Measurements from ENCODE around the gene INSR.
"Not testable (repeated sequence)": the region's sequence is repeated elsewhere in the genome, so short reads cannot be mapped to it uniquely, and the experiment has no call there.

The INSR gene

GRCh38 chr19:7257148-7258040 is 36.8 kb downstream of the INSR start:
- DNase-seq = no peak

GRCh38 chr19:7255631-7256030 is 38.6 kb downstream of the INSR start:
- DNase-seq = no peak

DNA sequence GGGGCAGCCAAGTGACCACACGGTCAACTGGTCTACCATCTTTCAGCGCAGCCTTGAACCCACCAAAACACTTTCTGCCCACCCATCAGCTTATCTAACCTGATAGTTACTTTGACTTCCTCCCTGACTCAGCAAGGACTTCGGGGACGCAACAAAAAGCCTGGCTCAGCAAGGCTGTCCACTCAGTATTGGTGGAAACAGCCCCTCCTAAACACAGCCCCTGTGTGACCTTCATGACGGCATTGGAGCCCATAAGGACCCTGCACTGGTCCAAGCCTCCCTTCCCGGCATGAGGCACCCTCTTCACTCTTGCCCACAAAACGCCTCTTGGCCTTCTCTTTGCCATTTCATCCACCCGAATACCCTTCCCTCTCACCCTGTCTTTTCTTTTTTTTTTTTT is 39.1 kb downstream of the INSR start:
- no peak for DNase-seq

DNA sequence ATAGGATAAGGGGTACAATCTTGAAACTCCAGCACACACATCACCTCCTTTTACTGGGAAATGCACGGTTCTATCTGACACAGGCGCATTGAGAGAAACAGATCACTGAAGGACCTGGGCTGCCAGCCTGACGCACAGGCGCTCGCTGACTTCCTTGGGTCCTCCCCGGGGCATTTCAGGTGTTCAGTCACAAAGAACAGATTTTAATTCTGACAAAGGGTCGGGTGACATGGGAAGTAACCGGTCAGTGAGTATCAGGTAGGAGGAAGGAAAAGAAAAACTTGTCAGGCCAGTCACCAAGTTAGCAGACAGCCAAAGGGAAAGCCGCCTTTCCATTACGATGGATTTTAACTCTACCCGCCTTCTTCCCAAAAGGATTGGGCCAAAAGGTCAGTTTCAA is 39.6 kb downstream of the INSR start:
- no peak for DNase-seq

DNA sequence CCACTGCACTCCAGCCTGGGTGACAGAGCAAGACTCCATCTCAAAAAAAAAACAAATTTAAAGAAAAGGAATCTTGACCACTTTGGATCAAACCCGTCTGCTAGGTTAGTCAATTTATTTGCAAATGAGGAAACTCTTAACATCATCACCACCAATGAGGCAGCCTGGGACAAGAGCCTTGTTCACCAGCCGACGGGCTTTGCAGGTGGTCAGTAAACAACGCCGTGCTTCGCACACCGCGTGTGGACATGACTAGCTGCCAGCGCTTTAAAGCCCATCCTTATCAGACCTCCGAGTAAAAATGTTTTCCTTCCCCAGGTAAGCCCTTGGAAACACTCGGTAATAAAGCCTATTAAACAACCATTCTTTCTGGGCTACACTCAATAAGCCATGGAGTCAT is 41.9 kb downstream of the INSR start:
- no peak for DNase-seq

GRCh38 chr19:7251494-7251893 is 42.7 kb downstream of the INSR start:
- DNase-seq = no peak

DNA sequence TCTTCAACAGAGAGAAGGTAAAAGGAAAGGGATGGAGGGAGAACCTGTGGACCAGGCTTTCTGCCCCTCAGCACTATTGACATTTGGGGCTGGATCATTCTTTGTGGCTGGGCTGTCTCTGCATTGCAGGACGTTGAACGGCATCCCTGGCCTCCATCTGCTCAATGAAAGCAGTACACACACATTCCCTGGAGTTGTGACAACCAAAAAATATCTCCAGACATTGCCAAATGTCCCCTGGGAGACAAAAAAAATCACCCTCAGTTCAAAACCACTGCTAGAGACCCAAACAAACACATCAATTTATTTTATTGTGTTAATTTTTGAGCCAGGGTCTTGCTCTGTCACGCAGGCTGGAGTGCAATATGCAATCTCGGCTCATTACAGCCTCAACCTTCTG is 43.3 kb downstream of the INSR start:
- DNase-seq = no peak

- no peak for DNase-seq
Measured at GRCh38 chr19:7250057-7250596, 44.1 kb downstream of the INSR start.

DNA sequence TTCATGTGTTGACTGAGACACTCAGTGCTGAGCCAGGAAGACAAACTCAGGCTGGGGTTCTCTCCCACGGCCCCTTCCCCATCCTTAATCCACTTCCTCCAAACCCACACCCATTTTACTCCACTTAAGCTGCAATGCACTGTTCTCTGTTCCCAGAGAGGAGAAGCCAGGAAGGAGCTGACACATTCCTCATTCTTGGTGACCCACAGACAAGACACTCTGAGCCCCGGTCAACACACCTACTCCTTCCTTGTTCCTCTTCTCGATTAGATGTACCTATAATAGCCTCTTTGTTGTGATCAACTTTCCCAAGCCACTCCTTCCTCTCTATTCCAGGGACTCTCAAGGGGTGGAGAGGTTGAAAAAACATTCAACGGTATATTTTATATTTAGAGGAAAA is 47.1 kb downstream of the INSR start:
- no peak for DNase-seq

DNA sequence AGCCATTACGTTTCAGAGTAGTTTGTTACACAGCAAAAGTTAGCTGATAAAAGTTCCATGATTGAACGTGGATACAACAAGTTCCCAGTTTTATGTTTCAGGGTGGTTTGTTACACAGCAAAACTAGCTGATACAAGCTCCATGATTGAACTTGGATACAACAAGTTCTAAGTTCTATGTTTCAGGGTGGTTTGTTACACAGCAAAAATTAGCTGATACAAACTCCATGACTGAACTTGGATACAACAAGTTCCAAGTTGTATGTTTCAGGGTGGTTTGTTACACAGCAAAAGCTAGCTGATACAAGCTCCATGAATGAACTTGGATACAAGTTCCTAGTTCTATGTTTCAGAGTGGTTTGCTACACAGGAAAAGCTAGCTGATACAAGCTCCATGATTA is 47.6 kb downstream of the INSR start:
- no peak for DNase-seq

- DNase-seq = no peak
Measured at GRCh38 chr19:7242601-7243258, 51.5 kb downstream of the INSR start.

DNA sequence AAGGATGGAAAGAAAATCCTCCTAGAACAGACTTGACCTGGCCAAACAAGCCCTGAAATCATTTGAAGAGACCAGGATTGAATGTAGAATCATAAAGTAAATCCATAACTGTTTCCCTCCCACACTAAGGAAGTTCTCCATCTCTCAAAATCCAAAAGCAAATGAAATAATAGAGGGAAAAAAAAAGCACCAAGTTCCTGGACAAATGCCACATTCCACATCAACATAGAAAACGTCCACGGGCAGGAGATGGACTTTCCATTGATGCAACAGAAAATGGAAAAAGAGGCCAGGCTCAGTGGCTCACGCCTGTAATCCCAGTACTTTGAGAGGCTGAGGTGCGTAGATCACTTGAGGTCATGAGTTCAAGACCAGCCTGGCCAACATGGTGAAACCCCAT is 56.2 kb downstream of the INSR start:
- DNase-seq = no peak

DNA sequence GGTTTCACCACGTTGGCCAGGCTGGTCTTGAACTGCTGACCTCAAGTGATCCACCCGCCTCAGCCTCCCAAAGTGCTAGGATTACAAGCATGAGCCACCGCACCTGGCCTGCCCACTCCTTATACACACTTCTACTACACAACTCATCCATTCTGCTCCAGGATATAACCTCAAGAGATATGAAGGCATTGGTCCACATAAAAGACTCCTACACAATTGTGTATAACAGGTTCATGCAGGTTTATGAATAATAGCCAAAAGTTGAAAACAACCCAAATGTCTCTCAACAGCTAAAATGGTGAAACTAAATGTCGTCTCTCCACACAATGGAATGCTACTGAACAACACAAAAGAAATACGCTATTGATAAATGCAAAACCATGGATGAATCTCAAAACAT is 58.1 kb downstream of the INSR start:
- no peak for DNase-seq

- DNase-seq = no peak
Measured at GRCh38 chr19:7230826-7231225, 63.4 kb downstream of the INSR start.

DNA sequence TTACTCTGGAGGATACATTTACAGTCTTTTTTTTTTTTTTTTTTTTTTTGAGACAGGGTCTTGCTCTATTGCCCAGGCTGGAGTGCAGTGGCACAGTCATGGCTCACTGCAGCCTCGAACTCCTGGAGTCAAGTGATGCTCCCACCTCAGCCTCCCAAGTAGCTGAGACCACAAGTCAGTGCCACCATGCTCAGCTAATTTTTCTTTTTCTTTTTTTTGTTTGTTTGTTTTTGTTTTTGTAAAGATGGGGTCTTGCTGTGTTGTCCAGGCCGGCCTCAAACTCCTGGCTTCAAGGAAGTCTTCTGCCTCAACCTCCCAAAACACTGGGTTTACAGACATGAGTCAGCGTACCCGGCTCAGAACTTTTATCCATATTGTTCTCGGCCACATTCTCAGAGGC is 64.5 kb downstream of the INSR start:
- no peak for DNase-seq

DNA sequence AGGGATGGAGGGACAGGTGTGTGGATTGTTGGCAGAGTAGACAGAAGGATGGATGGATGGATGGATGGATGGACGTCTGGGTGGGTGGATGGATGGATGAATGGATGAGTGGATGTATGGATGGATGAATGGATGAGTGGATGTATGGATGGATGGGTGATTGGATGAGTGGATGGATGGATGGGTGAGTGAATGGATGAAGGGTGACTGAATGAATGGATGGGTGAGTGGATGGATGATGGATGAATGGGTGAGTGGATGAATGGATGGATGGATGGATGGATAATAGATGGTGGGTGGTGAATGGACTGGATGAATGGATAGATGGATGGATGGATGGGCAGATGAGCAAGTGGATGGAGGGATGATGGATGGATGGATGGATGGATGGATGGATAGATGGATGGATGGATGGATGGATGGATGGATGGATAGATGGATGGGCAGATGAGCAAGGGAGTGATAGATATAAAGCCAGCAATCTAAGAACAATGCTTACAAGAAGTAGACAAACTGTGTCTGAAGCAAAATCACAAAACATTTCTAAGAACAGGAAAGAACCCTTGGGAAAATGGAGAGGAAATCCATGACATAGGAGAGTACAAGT is 65.2 kb downstream of the INSR start:
- no peak for DNase-seq

DNA sequence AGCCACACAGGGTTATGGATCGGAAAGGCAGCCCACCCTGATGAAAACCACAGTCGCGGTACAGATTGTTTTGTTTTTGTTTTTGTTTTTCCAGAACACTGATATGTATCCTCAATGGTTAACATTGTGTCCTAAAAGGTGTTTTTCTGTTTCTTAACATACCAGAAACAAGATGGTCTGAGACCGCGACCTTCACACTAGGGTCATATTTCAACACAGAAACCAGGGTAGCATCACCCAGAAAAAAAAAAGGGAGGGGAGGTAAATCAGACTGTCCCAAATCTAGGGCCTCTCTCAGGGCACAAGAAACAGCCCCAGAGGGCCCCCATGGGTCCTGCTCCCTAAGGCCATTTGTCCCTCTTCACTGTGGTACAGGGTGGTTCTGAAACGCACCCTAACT is 66.5 kb downstream of the INSR start:
- DNase-seq = no peak

DNA sequence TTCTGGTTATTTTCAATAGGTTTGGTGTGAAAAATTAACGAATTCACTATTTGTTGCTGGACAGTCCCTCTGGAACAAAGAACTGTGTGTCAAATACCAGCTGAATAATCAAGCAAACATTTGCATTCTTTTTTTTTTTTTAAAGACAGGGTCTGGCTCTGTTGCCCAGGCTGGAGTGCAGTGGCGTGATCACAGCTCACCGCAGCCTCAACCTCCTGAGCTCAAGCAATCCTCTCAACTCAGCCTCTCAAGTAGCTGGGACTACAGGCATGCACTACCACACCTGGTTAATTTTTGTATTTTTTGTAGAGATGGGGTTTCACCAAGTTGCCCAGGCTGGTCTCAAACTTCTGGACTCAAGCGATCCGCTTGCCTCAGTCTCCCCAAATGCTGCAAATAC is 67.1 kb downstream of the INSR start:
- DNase-seq = not testable (repeated sequence)

DNA sequence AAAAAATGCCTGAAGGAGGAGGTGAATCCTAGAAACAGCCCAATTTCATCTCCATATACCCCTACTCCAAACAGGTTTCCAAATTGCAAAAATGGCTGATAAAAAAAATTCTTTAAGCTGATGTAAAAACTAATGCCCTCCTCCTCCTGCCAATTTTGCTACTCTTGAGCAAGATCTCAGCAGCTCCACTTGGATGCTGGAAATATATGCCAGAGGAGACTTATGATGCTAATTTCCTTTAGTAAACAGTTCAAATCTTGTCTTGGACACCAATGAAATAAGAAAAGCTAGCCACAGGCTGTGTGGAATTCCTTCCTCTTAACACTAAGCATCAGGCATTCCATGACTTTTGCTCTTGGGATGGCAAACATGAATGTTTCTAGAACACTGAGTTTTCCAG is 67.5 kb downstream of the INSR start:
- no peak for DNase-seq

DNA sequence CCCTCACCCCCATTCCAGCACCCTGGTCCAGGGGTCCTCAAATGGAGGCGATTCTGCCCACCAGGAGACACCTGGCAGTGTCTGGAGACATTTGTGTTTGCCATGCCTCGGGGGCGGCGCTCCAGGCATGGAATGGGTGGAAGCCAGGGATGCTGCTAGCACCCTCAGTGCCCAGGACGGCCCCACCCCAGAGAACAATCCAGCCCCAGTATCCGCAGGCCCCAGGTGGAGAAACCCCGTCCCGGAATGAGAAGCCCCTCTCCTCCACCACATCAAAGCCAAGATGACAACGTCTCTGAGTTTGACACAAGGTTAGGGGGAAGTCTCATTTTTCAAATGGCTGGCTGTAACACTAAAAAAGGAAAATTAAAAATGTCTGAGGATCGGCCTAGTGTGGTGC is 68.5 kb downstream of the INSR start:
- no peak for DNase-seq

DNA sequence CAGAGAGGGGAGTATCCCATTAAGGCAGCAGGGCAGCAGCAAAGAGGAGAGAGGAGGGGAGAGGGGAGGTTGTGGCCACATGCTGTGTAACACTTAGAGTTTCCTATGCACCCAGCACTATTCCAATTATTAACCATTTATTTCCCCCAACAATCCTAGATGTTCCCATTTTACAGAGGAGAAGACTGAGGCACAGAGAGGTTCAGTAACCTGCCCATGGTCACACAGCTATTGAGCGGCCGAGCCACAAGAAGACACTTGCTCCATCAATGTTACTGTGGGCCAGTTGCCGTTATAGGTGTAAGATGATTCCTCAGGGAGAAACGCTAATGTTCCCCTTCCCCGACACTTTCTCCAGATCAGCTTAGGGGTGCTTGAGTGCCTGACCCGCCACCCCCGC is 69.2 kb downstream of the INSR start:
- DNase-seq = no peak

- DNase-seq = no peak
Measured at GRCh38 chr19:7224209-7224686, 70.0 kb downstream of the INSR start.

DNA sequence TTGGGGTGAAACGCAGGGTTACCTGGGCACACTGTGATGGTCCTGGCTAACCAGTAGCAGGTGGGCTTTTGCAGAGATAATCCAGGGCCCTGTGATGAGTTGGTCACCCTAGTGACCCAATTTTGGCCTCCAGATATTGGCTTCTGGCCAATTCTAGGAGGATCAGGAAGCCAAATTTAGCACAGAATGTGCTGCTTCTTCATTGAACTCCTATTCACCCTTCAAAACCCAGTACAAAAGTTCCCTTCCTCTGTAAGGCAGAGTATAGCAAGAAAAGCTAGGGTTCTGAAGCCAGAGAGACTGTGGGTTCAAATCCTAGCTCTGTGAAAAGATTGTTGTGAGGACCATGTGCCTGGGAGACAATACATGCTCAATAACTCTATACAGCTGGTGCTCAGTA is 70.8 kb downstream of the INSR start:
- no peak for DNase-seq

GRCh38 chr19:7219056-7219455 is 75.2 kb downstream of the INSR start:
- DNase-seq = no peak
